GM18520 (cell line): ENCODE results near the gene MTERF1.
"Not testable (repeated sequence)": the region's sequence is repeated elsewhere in the genome, so short reads cannot be mapped to it uniquely, and the experiment has no call there.

ENCODE experiments used
- ATAC-seq: cut with Tn5 transposase; IDR thresholded peaks from one replicate; pipeline ENCODE4 v1.9.1; 2021; ENCODE audit not compliant: unreplicated experiment

Gene MTERF1

GRCh38 chr7:91880413-91881241 is at the start of gene MTERF1:
TSS of gene MTERF1 (minus strand) at chr7:91880702. CDS start at chr7:91880083, 619 bp downstream.
- ATAC-seq, result peak; percentile 96

DNA sequence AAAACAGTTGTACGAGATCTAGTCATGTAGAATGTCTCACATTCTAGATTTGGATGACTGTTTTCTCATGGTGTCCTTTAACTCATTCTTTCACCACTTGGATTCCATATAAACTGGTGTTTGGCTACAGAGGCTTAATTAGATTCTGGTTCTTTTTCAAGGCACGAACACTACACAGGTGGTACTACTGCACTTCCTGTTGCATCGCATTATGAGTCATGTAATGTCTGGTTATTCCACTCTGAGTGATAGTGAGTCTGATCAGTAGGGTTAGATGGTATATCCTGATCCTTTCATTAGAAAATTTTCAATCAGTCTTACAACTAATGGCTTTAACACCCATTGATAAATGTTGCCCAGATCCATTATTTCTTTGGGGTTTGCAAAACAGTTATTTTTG is 49.0 kb upstream of the MTERF1 start:
- peak; percentile 74 for ATAC-seq

DNA sequence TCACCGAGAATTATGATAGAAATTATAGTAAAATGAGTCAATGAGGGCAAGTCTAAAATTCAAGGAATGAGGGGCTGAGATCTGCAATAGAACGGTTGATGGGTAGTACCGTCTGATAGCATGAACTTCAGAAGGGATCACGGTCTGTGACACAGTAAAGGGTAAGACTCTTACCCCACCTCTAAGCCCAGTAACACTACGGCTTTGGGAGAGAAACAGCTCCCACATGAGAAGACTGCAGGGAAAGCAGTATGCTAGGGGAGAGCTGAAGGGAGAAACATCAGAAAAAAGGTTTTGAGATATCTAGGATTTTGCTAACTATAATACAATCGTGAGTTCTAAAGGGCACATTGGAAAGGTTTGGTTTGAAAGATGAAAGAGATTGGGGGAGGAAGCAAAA is 47.4 kb upstream of the MTERF1 start:
- ATAC-seq, result no peak

DNA sequence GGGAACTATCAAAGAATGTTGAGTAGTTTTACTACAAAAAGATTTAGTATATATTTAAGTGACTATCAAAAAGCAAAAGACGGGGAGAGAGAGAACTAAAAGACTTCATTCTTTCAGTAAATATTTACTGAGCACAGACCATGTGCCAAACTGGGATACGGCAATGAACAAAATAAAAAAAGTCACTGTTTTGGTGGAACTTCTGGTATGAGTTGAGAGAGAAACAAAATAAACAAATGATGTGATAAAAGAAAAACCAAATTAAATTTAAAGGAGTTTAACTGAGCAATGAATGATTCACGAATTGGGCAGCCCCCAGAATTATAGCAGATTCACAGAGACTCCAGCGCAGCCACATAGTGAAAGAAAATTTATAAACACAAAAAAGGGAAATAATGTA is 42.4 kb upstream of the MTERF1 start:
- no peak for ATAC-seq

- ATAC-seq, result no peak
Measured at GRCh38 chr7:91918356-91918755, 37.9 kb upstream of the MTERF1 start.

GRCh38 chr7:91916051-91916440 is 35.5 kb upstream of the MTERF1 start:
- ATAC-seq, result no peak

- no peak for ATAC-seq
Measured at GRCh38 chr7:91915401-91916050, 35.0 kb upstream of the MTERF1 start.

GRCh38 chr7:91913612-91914011 is 33.1 kb upstream of the MTERF1 start:
- ATAC-seq, result no peak

DNA sequence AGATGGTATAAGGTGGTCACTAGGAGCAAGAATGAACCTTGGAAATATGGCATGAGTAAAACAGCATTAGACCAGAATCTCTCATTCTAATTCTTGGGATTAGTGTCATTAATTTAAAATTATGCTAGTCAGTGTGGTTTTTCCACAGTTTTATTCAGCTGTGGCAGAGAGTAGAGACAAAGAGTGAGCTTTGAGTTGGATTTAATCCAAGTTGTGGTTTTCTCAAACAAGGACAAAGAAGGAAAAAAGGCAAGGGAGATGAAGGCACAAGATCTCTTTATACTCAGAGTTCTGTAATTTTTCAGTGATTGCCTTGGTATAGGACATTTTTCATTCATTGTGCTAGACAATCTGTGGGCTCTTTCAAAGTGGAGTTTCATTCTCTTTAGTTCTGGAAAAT is 32.0 kb upstream of the MTERF1 start:
- ATAC-seq, result no peak

GRCh38 chr7:91911121-91911520 is 30.6 kb upstream of the MTERF1 start:
- ATAC-seq, result no peak

- no peak for ATAC-seq
Measured at GRCh38 chr7:91910171-91910570, 29.7 kb upstream of the MTERF1 start.

DNA sequence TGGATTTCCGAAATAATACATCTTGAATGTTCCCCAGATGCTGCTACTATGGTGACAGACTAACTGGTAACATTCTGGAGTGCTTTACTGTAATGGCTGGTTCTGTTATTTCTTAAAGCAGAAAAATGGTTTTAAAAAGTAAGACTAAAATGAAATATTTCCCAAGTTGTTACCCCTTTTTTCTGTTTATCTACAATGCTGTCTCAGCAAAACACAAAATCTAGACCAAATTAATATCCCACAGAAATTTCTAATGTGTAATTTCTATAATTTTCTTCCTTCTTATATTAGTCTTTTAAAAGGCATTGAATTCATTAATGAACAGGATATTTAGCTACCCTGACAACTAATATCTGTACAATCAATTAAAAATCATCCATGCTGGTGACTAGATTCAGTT is 19.1 kb upstream of the MTERF1 start:
- ATAC-seq, result no peak

DNA sequence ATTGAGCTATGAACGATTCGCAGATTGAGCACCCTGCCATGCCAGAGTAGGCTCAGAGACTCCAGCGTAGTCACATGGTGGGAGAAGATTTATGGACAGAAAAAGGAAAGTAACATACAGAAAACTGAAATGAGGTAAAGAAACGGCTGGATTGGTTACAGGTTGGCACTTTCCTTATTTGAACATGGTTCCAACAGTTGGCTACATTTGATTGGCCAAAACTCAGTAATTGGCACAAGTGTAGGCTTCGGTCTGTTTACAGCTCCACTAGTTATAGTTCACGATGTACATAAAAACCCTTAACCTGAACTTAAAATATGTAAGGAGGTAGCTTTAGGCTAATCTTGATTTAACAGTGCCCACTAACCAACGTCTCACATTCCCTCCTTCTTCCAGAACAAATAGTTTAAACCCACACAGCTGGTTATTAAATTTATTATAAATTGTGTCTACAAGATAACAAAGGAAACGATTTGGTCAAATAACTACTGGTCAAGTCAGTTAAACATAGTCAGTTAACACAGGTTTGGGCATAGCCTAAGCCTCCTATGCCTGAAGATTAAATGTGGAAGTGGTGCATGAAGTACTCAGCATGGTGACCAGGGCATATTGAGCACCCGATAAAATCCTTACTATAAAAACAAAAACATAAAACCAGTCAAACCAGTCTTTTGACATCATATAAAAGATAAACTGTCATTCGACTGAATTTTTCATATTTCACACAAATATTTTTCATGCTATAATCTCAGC is 17.9 kb upstream of the MTERF1 start:
- no peak for ATAC-seq

DNA sequence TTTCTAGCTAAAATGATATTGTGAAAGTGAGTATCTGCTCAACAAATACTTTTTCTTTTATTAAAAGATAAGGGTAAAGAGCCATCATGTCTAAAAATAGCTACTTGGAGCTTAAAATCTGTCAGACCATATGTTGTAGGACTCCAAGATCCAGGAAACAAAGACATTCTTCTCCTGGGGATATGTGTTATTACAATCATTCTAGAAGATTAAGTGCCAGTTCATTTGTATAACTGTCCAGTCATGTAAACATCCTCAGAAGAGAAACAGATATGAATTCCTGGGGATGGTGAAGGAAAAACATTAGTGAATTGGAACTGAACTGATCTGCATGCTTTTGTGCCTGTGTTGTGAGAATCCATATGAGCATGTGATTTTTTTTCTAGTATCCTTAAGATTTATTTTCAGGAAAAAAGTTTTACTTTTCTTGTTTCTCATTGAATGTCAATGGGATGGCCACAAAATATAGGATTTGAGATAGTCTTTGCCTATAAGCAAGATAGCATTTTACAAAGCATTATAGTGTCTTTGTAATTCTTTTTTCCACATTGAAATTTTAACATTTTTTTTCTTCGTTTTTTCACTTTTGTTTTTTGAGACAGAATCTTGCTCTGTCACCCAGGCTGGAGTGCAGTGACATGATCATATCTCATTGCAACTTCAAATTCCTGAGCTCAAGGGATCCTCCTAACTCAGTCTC is 14.4 kb upstream of the MTERF1 start:
- no peak for ATAC-seq

DNA sequence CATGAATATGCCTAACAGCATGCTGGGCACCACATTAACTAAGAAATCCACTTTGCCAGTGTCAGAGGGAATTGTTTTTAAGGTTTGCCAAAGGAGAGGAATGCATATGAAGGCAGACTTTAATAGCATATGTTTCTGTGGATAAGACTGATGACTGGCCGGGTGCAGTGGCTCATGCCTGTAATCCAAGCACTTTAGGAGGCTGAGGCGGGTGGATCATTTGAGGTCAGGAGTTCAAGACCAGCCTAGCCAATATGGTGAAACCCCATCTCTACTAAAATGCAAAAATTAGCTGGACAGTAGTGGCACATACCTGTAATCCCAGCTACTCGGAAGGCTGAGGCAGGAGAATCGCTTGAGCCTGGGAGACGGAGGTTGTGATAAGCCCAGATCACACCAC is 13.2 kb upstream of the MTERF1 start:
- not testable (repeated sequence) for ATAC-seq

- no peak for ATAC-seq
Measured at GRCh38 chr7:91892821-91893340, 12.4 kb upstream of the MTERF1 start.

DNA sequence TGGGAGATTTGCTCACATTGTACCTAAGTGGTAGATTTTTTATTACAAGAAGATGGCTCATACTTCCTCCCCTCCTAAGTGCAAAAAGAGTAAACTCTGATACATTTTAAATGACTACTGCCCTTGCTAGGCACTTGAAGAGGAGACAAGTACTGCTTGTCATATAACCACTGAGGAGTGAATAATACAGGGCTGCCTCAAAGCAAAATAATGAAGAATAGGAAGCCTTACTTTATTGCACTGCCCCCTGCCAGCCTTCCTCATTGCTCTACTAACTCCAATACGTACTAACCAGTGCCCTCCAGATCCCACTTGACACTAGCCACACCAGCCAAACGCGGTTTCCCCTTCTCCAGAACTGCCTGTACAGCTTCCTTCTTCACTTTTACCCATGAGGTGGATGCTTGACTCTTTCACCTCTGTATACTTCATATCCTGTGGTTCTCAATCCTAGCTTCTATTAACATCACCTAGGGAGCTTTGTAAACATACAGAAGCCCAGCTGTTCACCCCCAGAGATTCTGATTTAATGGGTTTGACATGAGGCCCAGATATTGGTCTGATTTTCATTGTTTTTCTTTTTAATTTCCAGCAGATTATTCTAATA is 11.7 kb upstream of the MTERF1 start:
- ATAC-seq, result no peak

- not testable (repeated sequence) for ATAC-seq
Measured at GRCh38 chr7:91888271-91889175, 8.0 kb upstream of the MTERF1 start.
